ENCODE data around the gene DEFB115. TPM values are rescaled to one million over a fixed set of nuclear protein-coding genes. Genes with fewer than 3 reads are reported as not detected.

DEFB115 gene
- not detected in 2 replicates for total RNA-seq

GRCh38 chr20:31257364-31257763 lies at the start of gene DEFB115:
TSS of gene DEFB115 (plus strand) at chr20:31257664. CDS start at chr20:31257664, 0 bp downstream.

GRCh38 chr20:31308535-31309162 lies 51.2 kb downstream of the DEFB115 start, which contains the start of gene DEFB116:
TSS of gene DEFB116 (minus strand) at chr20:31308585. CDS start at chr20:31308585, 0 bp downstream.

Other genes starting within 250 kb of the DEFB115 start
- gene DEFB116, start 50.9 kb downstream of the DEFB115 start, total RNA-seq = not detected in 2 replicates
- gene DEFB118, start 110.9 kb downstream of the DEFB115 start, total RNA-seq = not detected in 2 replicates
- gene DEFB119, start 132.9 kb downstream of the DEFB115 start, total RNA-seq = not detected in 2 replicates
- gene DEFB121, start 148.6 kb downstream of the DEFB115 start, total RNA-seq = not detected in 2 replicates
- gene DEFB123, start 183.0 kb downstream of the DEFB115 start, total RNA-seq = not detected in 2 replicates
- gene DEFB124, start 217.5 kb downstream of the DEFB115 start, total RNA-seq = not detected in 2 replicates
- gene REM1, start 217.6 kb downstream of the DEFB115 start, total RNA-seq = under 0.01 TPM in 1 of 2 replicates, not detected in the other

All from myometrial cell (primary cell).